Karpas-422 (cell line): Measurements from ENCODE around the gene UBN1. TPM values are rescaled to one million over a fixed set of nuclear protein-coding genes. Genes with fewer than 3 reads are reported as not detected.
A peak's percentile ranks its signal among the peaks of the same experiment; 100 is the strongest.

Experiments used
- DNase-seq: peaks from one replicate; pipeline ENCODE4 v3.0.0-alpha.2; 2015
- H2AFZ ChIP-seq: fragments of 200-600 bp; sonication (generic); 2 replicates; pipeline ENCODE4 v1.6.1; 2014; ENCODE audit warnings: antibody characterized with exemption, low read length, mixed read lengths
- H3K27ac ChIP-seq: fragments of 200-600 bp; sonication (generic); 2 replicates; pipeline ENCODE4 v1.5.1; 2014; ENCODE audit warnings: mild to moderate bottlenecking, low read length, moderate library complexity
- H3K27me3 ChIP-seq: fragments of 200-600 bp; sonication (generic); 2 replicates; pipeline ENCODE4 v1.6.1; 2014; ENCODE audit warnings: low read length, mixed read lengths
- H3K36me3 ChIP-seq: fragments of 200-600 bp; sonication (generic); 2 replicates; pipeline ENCODE4 v1.6.1; 2014; ENCODE audit warnings: low read length, mixed read lengths; ENCODE audit not compliant: insufficient read depth
- H3K4me1 ChIP-seq: fragments of 200-600 bp; sonication (generic); 2 replicates; pipeline ENCODE4 v1.6.1; 2014; ENCODE audit warnings: mild to moderate bottlenecking, low read length, mixed read lengths
- H3K4me2 ChIP-seq: fragments of 200-600 bp; sonication (generic); 2 replicates; pipeline ENCODE4 v1.6.1; 2014; ENCODE audit warnings: low read length, low read depth, mild to moderate bottlenecking; ENCODE audit not compliant: poor library complexity, severe bottlenecking
- H3K4me3 ChIP-seq: fragments of 200-600 bp; sonication (generic); 2 replicates; pipeline ENCODE4 v1.5.1; 2014; ENCODE audit warnings: mild to moderate bottlenecking, antibody characterized with exemption, low read length, mixed read lengths
- H3K79me2 ChIP-seq: fragments of 200-600 bp; sonication (generic); 2 replicates; pipeline ENCODE4 v1.6.1; 2014; ENCODE audit warnings: mild to moderate bottlenecking, low read length, mixed read lengths
- H3K9ac ChIP-seq: fragments of 200-600 bp; sonication (generic); 2 replicates; pipeline ENCODE4 v1.6.0; 2014; ENCODE audit warnings: low read length
- H3K9me2 ChIP-seq: fragments of 200-600 bp; sonication (generic), shearing (Covaris generic); replicated peaks from 2 replicates; pipeline ENCODE4 v1.6.0; 2014; ENCODE audit warnings: mild to moderate bottlenecking, low read length, moderate library complexity; ENCODE audit not compliant: insufficient read depth
- H3K9me3 ChIP-seq: fragments of 300-700, 200-600 bp; sonication (generic); 2 replicates; pipeline ENCODE4 v1.6.1; 2014; ENCODE audit warnings: low read length, mixed read lengths
- H4K20me1 ChIP-seq: fragments of 200-600 bp; sonication (generic); 2 replicates; pipeline ENCODE4 v1.6.1; 2014; ENCODE audit warnings: mild to moderate bottlenecking, antibody characterized with exemption, low read length, low read depth; ENCODE audit not compliant: insufficient read depth
- total RNA-seq: library from RNA; depleted of rRNA; stranded (reverse); fragments of >200 nt; shearing (Covaris generic); gene quantifications from 2 replicates; pipeline ENCODE4 v1.2.3, GENCODE V29; 2014; ENCODE audit warnings: low replicate concordance; rRNA removed

The UBN1 gene
- 21.7 and 27.3 TPM in 2 replicates for total RNA-seq

DNA sequence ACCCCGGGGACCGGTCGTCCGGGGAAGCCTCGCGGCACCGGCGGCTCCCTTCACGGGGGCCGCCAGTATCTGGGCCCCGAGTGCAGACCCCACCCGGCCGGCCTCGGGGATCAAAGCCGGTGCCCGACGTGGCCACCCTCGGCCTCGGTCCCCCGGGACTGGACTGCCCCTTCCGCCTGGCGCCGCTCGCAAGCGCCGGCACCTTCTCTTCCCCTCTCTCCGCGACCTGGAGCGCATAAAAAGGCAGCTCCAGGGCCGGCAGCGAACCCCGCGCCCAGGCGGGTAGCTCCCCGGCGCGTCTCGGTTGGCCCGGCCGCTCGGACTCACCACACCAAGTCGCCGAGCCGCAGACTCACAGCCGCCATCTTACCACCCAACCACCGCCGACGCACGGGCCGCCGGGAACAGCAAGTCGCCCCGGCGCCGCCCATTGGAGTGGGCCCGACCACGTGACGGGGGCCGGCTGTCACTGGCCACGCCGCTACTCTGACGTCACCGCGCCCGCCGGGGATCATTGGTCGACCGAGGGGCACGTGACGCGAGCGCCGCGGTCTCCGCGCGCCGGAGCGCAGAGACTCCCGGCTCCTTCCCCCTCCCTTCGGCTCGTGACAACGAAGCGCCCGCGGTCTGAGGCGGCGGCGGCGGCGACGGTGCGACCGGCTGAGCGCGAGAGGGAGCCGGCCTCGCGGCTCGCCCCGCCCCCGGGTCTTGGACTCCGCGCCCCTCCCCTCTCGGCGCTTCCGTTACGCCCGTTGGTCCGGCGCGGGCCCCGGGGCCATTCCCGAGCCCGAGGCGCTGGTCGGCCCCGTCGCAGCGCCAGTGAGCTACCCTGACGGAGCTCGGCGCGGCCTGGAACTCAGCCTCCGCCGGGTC lies at the start of gene UBN1, which contains the start of gene GLYR1:
Gene UBN1 (plus strand): TSS at position 581 of the 873 bp plus-strand sequence. CDS start 5,437 bp downstream, outside the sequence.
Gene GLYR1 (minus strand): TSS at position 388 of the 873 bp plus-strand sequence. CDS start 23 bp downstream, at position 365.
- Histone ChIP-seq H3K36me3 (peaks cover 20% of the 10 kb centered on the region), H3K79me2 (peaks cover 88% of the 10 kb centered on the region), H3K4me2 (peak within 1 kb of the TSS; percentile 79), H3K9me2 (no peaks in the 10 kb centered on the region), H3K9ac (peak within 1 kb of the TSS; percentile 97), H3K4me3 (peak within 1 kb of the TSS; percentile 82), H3K9me3 (no peaks in the 10 kb centered on the region), H3K27me3 (no peaks in the 10 kb centered on the region), H3K27ac (peak within 1 kb of the TSS; percentile 53), H3K4me1 (peaks cover 33% of the 10 kb centered on the region), H2AFZ (no peak within 1 kb of the TSS), H4K20me1 (peaks cover 37% of the 10 kb centered on the region)
- peak; percentile 99 for DNase-seq

DNA sequence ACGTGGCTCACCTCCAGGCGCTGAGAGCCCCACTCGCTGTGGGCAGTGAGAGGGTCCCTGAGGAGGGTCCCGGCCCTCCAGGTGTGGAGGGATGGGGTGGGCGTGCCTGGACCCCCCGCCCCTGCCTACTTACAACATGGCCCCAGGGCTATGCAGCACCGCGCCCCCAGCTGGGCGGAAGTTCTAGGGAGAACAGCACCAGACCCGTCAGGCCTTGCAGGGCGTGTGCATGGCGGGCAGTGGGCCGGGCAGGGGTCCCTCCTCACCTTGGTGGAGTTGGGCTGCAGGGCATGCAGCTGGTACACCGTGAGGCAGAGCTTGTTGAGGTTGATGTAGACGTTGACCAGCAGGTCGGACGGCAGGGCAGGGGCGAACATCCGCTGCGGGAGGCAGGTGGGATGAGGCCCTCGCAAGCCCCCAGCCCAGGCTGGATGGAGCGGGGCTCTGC lies 49.5 kb upstream of the UBN1 start:
- no peak overlapping the region for H3K27ac ChIP-seq
- no peaks in the 10 kb centered on the region for H3K9me2 ChIP-seq
- peaks cover 15% of the 10 kb centered on the region for H3K4me1 ChIP-seq
- no peaks in the 10 kb centered on the region for H3K79me2 ChIP-seq
- no peaks in the 10 kb centered on the region for H3K9me3 ChIP-seq
- H3K36me3 ChIP-seq = no peaks in the 10 kb centered on the region
- no peak overlapping the region for H3K4me3 ChIP-seq
- no peak overlapping the region for H2AFZ ChIP-seq
- no peaks in the 10 kb centered on the region for H3K27me3 ChIP-seq
- DNase-seq = no peak
- no peak overlapping the region for H3K4me2 ChIP-seq
- no peak overlapping the region for H3K9ac ChIP-seq
- no peaks in the 10 kb centered on the region for H4K20me1 ChIP-seq

DNA sequence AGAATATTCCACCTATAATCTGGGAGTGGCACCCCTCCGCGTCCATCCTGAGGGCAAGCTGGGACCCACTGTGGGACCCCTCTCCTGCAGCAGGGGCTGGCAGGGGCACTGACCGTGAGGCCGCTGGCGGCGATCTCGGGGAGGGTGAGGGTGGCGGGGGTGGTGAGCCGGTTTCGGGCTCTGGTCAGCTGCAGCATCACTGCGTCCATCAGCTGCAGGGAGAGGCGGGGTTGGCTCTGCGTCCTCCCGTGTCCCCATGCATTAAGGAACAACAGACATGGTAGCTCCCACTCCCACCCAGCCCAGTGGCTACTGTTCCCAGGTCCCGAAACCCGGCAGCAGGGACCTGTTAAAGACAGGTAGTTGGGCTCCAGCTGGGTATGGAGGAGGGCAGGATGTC lies 48.8 kb upstream of the UBN1 start:
- Histone ChIP-seq H3K4me2 (no peak overlapping the region), H3K4me3 (no peak overlapping the region), H3K9ac (no peak overlapping the region), H3K4me1 (peaks cover 22% of the 10 kb centered on the region), H3K27ac (no peak overlapping the region), H3K9me2 (no peaks in the 10 kb centered on the region), H3K36me3 (no peaks in the 10 kb centered on the region), H4K20me1 (no peaks in the 10 kb centered on the region), H3K9me3 (no peaks in the 10 kb centered on the region), H2AFZ (no peak overlapping the region), H3K79me2 (no peaks in the 10 kb centered on the region), H3K27me3 (no peaks in the 10 kb centered on the region)
- no peak for DNase-seq

GRCh38 chr16:4799171-4799855 lies 48.0 kb upstream of the UBN1 start:
- H3K9me3 ChIP-seq = no peaks in the 10 kb centered on the region
- H3K27ac ChIP-seq = no peak overlapping the region
- H3K9me2 ChIP-seq = no peaks in the 10 kb centered on the region
- no peaks in the 10 kb centered on the region for H3K27me3 ChIP-seq
- peaks cover 30% of the 10 kb centered on the region for H3K4me1 ChIP-seq
- no peaks in the 10 kb centered on the region for H3K36me3 ChIP-seq
- no peak overlapping the region for H3K9ac ChIP-seq
- no peak overlapping the region for H3K4me2 ChIP-seq
- no peaks in the 10 kb centered on the region for H4K20me1 ChIP-seq
- H3K79me2 ChIP-seq = no peaks in the 10 kb centered on the region
- no peak overlapping the region for H2AFZ ChIP-seq
- no peak overlapping the region for H3K4me3 ChIP-seq
- no peak for DNase-seq

DNA sequence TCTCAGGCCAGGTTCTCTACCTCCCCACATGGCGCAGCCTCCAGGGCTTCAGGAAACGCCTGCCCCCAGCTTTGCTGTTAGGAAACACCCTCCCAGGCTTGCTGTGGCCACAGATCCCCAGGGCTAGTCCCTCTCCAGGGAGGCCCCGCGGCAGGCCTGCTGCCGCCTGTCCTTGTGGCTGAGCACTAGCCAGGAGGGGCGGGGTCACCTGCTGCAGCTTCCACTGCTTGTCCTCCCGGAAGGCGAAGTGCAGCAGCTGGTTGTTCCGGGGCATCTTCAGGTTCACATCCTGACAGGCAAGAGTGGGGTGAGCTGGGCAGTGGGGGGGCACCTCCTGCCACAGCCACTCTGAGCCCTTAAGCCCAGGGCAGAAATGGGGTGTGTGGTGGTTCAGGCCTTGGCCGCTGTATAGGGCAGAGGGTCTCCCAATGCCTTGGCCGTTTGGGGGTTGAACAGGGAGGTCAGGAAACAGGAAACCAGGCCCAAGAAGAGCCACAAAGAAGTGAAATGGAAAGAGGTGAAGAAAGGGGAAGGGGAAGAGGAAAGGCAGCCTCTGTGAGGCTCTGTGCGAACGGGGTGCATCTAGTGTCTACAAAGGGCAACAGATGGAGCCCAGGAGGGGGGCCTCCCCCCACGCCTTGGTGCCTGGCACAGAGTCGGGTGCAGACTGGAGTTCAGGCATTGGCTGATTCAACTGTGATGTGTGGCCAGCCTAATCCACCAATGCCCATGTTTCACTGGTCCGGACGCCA lies 46.8 kb upstream of the UBN1 start:
- no peaks in the 10 kb centered on the region for H3K9me3 ChIP-seq
- DNase-seq = no peak
- H3K4me2 ChIP-seq = no peak overlapping the region
- no peak overlapping the region for H3K9ac ChIP-seq
- H3K27me3 ChIP-seq = no peaks in the 10 kb centered on the region
- no peaks in the 10 kb centered on the region for H3K79me2 ChIP-seq
- H3K27ac ChIP-seq = no peak overlapping the region
- no peaks in the 10 kb centered on the region for H3K9me2 ChIP-seq
- H3K4me1 ChIP-seq = peaks cover 42% of the 10 kb centered on the region
- no peak overlapping the region for H3K4me3 ChIP-seq
- no peaks in the 10 kb centered on the region for H3K36me3 ChIP-seq
- H2AFZ ChIP-seq = no peak overlapping the region
- H4K20me1 ChIP-seq = no peaks in the 10 kb centered on the region

- Histone ChIP-seq H3K27me3 (no peaks in the 10 kb centered on the region), H3K4me3 (peak overlapping the region; percentile 90), H4K20me1 (no peaks in the 10 kb centered on the region), H3K9ac (peak overlapping the region; percentile 80), H3K27ac (no peak overlapping the region; the same call in 1 of the 2 replicates), H3K9me2 (no peaks in the 10 kb centered on the region), H2AFZ (peak overlapping the region; percentile 4; the same call in 1 of the 2 replicates), H3K9me3 (no peaks in the 10 kb centered on the region), H3K79me2 (no peaks in the 10 kb centered on the region), H3K4me2 (peak overlapping the region; percentile 99), H3K36me3 (no peaks in the 10 kb centered on the region), H3K4me1 (peaks cover 48% of the 10 kb centered on the region)
- no peak for DNase-seq
Measured at GRCh38 chr16:4801051-4801961, 46.0 kb upstream of the UBN1 start.

- Histone ChIP-seq H3K9me2 (no peaks in the 10 kb centered on the region), H3K36me3 (peaks cover under 1% of the 10 kb centered on the region; the same call in 1 of the 2 replicates), H3K4me1 (peaks cover 48% of the 10 kb centered on the region), H3K27ac (peak within 1 kb of the TSS; percentile 87), H4K20me1 (no peaks in the 10 kb centered on the region), H3K9me3 (no peaks in the 10 kb centered on the region), H3K4me2 (peak within 1 kb of the TSS; percentile 99), H2AFZ (peak within 1 kb of the TSS; percentile 82; the same call in 1 of the 2 replicates), H3K27me3 (no peaks in the 10 kb centered on the region), H3K9ac (peak within 1 kb of the TSS; percentile 80), H3K79me2 (no peaks in the 10 kb centered on the region), H3K4me3 (peak within 1 kb of the TSS; percentile 90)
- DNase-seq = peak; percentile 97
Measured at GRCh38 chr16:4801962-4802658, 45.2 kb upstream of the UBN1 start, which contains the start of gene ROGDI. TSS of gene ROGDI (minus strand) at chr16:4802633. CDS start at chr16:4802571, 62 bp downstream.
